Inferior parietal cortex (tissue), 1 donor: ENCODE measurements around the gene SEMA3A.

Experiments used
- DNase-seq: peaks from one replicate; pipeline ENCODE4 v3.0.0-alpha.2; 2016; ENCODE audit errors: extremely low spot score

SEMA3A gene

GRCh38 chr7:83930262-83930661 is 264.3 kb downstream of the SEMA3A start:
- DNase-seq: no peak

DNA sequence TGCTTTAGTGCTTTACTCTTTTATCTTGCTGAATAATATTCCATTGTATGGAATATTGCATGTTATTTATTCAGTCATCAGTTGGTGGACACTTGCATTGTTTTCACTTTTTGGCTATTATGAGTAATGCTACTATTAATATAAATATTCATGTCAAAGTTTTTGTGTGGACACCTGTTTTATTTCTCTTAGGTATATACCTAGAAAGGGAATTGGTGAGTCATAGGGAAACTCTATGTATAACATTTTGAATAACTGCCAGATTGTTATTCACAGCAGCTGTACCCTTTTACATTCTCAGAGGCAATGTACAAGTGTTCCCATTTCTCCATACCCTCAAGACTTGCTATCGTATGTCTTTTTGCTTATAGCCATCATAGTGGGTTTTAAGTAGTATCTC is 268.7 kb downstream of the SEMA3A start:
- no peak for DNase-seq

DNA sequence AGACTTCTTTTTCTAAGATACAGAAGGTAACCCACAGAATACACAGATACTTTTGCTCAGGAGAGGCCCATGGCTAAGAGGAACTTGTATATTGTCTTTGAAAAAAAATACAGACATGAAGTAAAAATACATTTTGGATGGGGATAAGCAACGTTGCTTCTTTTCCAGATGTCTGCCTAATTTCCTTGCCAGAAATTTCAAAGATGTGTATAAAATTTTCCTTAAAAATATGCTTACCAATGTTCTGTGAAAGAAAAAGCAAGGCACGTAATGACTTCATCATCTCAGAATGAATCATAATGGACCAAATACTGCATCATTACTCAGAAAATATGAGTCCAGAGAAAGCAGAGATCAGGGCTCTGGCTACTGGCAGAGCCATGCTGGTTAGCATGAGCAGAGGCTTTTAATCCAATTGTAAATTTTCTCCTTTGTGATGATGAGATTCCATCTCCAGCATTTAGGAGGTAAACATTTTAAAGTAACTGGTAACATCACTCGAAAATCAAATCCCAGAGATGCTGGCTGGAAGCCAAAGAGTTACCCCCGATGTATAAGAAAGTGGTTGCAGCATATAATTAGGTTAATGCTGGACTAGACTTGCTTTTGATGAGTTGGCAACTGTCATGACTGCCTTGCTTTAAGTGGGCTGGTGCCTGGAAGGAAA is 272.5 kb downstream of the SEMA3A start:
- peak; percentile 44 for DNase-seq

DNA sequence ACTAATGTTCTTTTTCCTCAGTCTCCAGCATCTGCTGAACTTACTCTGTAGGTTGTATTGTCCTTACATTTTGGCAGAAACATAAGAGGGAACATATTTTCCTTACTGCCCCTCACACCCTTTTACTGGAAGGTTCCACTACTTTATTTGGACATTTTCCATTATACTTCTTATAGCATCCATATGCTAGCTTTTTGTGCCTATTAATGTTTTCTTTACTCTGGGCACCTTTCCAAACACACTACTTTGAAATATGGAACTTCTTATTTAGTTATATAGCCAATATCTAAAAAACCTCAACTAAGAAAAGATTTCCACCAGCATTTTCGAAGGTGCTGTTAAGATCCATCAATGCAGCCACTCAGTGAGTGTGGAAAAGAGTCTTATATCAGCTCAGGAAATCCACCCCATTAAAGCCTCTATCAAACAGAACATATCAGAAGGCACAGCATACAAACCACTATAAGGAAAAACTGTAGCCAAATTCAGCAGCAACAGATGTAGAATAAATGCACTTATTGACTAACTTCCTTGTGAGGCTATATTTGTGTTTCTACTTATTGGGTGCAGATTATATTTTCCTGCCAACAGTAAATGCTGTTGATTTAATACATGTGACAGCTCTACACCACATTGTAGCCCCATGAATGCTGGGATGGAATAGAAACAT is 273.2 kb downstream of the SEMA3A start:
- no peak for DNase-seq

DNA sequence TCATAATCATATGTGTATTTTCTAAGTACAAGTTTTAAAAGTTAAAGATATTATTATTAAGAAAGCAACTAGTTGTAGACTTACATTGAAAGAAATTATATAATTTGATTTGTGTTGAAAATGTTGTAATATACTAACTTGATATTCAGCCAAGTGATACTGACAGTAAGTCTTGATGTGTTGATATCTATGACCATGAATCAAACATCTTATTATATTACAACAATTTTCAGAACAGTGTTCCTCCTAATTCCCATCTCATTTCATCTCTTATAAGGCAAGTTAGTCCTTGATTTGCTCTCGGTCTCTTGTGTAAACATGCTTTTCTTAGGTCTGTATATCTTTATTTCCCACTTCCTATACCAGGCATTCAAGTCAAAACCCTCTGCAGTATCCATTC is 276.4 kb downstream of the SEMA3A start:
- no peak for DNase-seq

- no peak for DNase-seq
Measured at GRCh38 chr7:83913174-83913573, 281.4 kb downstream of the SEMA3A start.

DNA sequence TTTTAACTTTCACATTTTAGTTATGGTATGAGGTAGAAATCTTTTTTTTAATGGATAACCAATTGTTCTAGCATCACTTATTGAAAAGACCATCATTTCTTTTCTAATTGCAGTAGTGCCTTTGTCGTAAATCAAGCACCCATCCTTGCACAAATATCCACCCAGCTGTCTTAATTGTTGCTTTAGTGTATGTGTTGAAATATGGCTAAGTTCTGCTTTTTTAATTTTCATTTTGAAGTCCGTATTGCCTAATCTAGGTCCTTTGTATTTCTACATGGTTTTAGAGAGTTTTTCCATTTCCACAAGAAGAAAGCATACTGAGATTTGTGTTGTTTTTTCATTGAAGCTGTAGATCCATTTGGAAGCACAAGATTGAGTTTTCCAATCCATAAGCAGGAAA is 286.1 kb downstream of the SEMA3A start:
- no peak for DNase-seq
